ENCODE results near the gene GOLIM4.

DNA sequence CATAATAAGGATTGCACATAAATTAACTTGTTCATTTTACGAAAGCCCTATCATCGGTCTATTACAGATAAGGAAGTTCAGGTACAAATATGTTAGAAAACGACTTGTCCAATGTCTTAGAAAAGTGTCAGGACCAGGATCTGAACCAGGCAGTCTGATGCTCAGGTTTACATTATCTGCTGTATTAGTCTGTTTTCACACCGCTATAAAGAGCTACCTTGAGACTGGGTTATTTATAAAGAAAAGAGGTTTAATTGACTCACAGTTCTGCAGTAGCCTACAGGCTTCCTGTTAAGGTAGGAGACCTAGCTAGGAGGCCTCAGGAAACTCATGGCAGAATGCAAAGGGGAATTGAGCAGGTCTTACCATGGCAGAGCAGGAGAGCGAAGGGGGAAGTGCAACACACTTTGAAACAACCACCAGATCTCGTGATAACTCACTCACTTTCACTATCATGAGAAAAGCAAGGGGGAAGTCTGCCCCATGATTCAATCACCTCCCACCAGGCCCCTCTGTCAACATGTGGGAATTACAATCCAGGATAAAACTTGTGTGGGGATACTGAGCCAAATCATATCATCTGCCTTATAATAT lies 45.8 kb upstream of the GOLIM4 start:
- TF ChIP-seq ZNF274 (IDR thresholded peaks at IDR 0.05; ENCODE audit: low read depth, low read length) (no peak), YY1 (IDR thresholded peaks at IDR 0.05; ENCODE audit: insufficient read depth, insufficient read length) (no peak), SUZ12 (IDR thresholded peaks at IDR 0.05; ENCODE audit: extremely low read depth, insufficient read depth, insufficient read length) (no peak)

All from NT2/D1 (cell line).